ENCODE data around the gene SYK.
A peak's percentile ranks its signal among the peaks of the same experiment; 100 is the strongest.
"Not testable (repeated sequence)": the region's sequence is repeated elsewhere in the genome, so short reads cannot be mapped to it uniquely, and the experiment has no call there.

SYK gene

GRCh38 chr9:90801241-90801972 is at the start of gene SYK:
Gene SYK, plus strand, starts transcription at chr9:90801819. Its CDS starts 42,080 bp downstream, at chr9:90843899.
- Mint-ChIP-seq H3K27me3 (peaks cover 76% of the 10 kb centered on the region), H3K36me3 (ENCODE audit: low read depth) (no peaks in the 10 kb centered on the region), H3K27ac (peak within 1 kb of the TSS; percentile 73), H3K4me3 (peak within 1 kb of the TSS; percentile 77), H3K4me1 (ENCODE audit: low read depth) (peaks cover 21% of the 10 kb centered on the region), H3K9me3 (no peaks in the 10 kb centered on the region)

GRCh38 chr9:90755514-90756371 is 45.9 kb upstream of the SYK start:
- not testable (repeated sequence) for H3K4me1 Mint-ChIP-seq (ENCODE audit: low read depth); H3K36me3 Mint-ChIP-seq (ENCODE audit: low read depth); H3K9me3 Mint-ChIP-seq; H3K27ac Mint-ChIP-seq; H3K4me3 Mint-ChIP-seq; H3K27me3 Mint-ChIP-seq

- not testable (repeated sequence) for H3K27me3 Mint-ChIP-seq; H3K27ac Mint-ChIP-seq; H3K4me1 Mint-ChIP-seq (ENCODE audit: low read depth); H3K4me3 Mint-ChIP-seq; H3K9me3 Mint-ChIP-seq; H3K36me3 Mint-ChIP-seq (ENCODE audit: low read depth)
Measured at GRCh38 chr9:90760577-90760976, 41.0 kb upstream of the SYK start.

GRCh38 chr9:90766731-90767130 is 34.9 kb upstream of the SYK start:
- Mint-ChIP-seq H3K36me3 (ENCODE audit: low read depth) (peaks cover 4% of the 10 kb centered on the region), H3K9me3 (no peaks in the 10 kb centered on the region), H3K4me1 (ENCODE audit: low read depth) (peaks cover 6% of the 10 kb centered on the region), H3K4me3 (no peak overlapping the region), H3K27me3 (peaks cover 2% of the 10 kb centered on the region), H3K27ac (no peak overlapping the region)

- Mint-ChIP-seq H3K27me3 (peaks cover 4% of the 10 kb centered on the region), H3K4me3 (no peak overlapping the region), H3K9me3 (no peaks in the 10 kb centered on the region), H3K36me3 (ENCODE audit: low read depth) (peaks cover 4% of the 10 kb centered on the region), H3K27ac (no peak overlapping the region), H3K4me1 (ENCODE audit: low read depth) (peaks cover 6% of the 10 kb centered on the region)
Measured at GRCh38 chr9:90767523-90768100, 34.0 kb upstream of the SYK start.

GRCh38 chr9:90770182-90770738 is 31.4 kb upstream of the SYK start:
- Mint-ChIP-seq H3K36me3 (ENCODE audit: low read depth) (peaks cover 4% of the 10 kb centered on the region), H3K4me3 (no peak overlapping the region), H3K27me3 (peaks cover 7% of the 10 kb centered on the region), H3K9me3 (no peaks in the 10 kb centered on the region), H3K4me1 (ENCODE audit: low read depth) (peaks cover 21% of the 10 kb centered on the region), H3K27ac (no peak overlapping the region)

GRCh38 chr9:90770927-90771326 is 30.7 kb upstream of the SYK start:
- Mint-ChIP-seq H3K27me3 (peaks cover 7% of the 10 kb centered on the region), H3K36me3 (ENCODE audit: low read depth) (peaks cover 4% of the 10 kb centered on the region), H3K27ac (no peak overlapping the region), H3K4me3 (no peak overlapping the region), H3K9me3 (no peaks in the 10 kb centered on the region), H3K4me1 (ENCODE audit: low read depth) (peaks cover 21% of the 10 kb centered on the region)

GRCh38 chr9:90772386-90772785 is 29.2 kb upstream of the SYK start:
- Mint-ChIP-seq H3K9me3 (no peaks in the 10 kb centered on the region), H3K36me3 (ENCODE audit: low read depth) (no peaks in the 10 kb centered on the region), H3K4me1 (ENCODE audit: low read depth) (peaks cover 21% of the 10 kb centered on the region)

GRCh38 chr9:90773617-90774016 is 28.0 kb upstream of the SYK start:
- Mint-ChIP-seq H3K4me3 (no peak overlapping the region), H3K4me1 (ENCODE audit: low read depth) (peaks cover 21% of the 10 kb centered on the region), H3K9me3 (no peaks in the 10 kb centered on the region), H3K27me3 (peaks cover 7% of the 10 kb centered on the region), H3K27ac (no peak overlapping the region), H3K36me3 (ENCODE audit: low read depth) (no peaks in the 10 kb centered on the region)

More at GRCh38 chr9:90772386-90772785, 29.2 kb upstream of the SYK start:
- H3K27ac Mint-ChIP-seq = no peak overlapping the region
- no peak overlapping the region for H3K4me3 Mint-ChIP-seq
- peaks cover 7% of the 10 kb centered on the region for H3K27me3 Mint-ChIP-seq

GRCh38 chr9:90774071-90774470 is 27.5 kb upstream of the SYK start:
- H3K27me3 Mint-ChIP-seq = peaks cover 7% of the 10 kb centered on the region
- no peak overlapping the region for H3K27ac Mint-ChIP-seq
- H3K36me3 Mint-ChIP-seq (ENCODE audit: low read depth) = no peaks in the 10 kb centered on the region
- H3K4me3 Mint-ChIP-seq = no peak overlapping the region
- no peaks in the 10 kb centered on the region for H3K9me3 Mint-ChIP-seq
- H3K4me1 Mint-ChIP-seq (ENCODE audit: low read depth) = peaks cover 21% of the 10 kb centered on the region

GRCh38 chr9:90774682-90775081 is 26.9 kb upstream of the SYK start:
- Mint-ChIP-seq H3K36me3 (ENCODE audit: low read depth) (no peaks in the 10 kb centered on the region), H3K9me3 (no peaks in the 10 kb centered on the region), H3K4me3 (no peak overlapping the region), H3K27me3 (peaks cover 7% of the 10 kb centered on the region), H3K4me1 (ENCODE audit: low read depth) (peaks cover 21% of the 10 kb centered on the region), H3K27ac (no peak overlapping the region)

GRCh38 chr9:90775657-90776056 is 26.0 kb upstream of the SYK start:
- Mint-ChIP-seq H3K27me3 (peaks cover 7% of the 10 kb centered on the region), H3K4me1 (ENCODE audit: low read depth) (peaks cover 14% of the 10 kb centered on the region), H3K27ac (no peak overlapping the region), H3K36me3 (ENCODE audit: low read depth) (no peaks in the 10 kb centered on the region), H3K9me3 (no peaks in the 10 kb centered on the region), H3K4me3 (no peak overlapping the region)

- Mint-ChIP-seq H3K9me3 (no peaks in the 10 kb centered on the region), H3K36me3 (ENCODE audit: low read depth) (no peaks in the 10 kb centered on the region), H3K27me3 (no peaks in the 10 kb centered on the region), H3K4me3 (no peak overlapping the region), H3K27ac (no peak overlapping the region), H3K4me1 (ENCODE audit: low read depth) (peaks cover 9% of the 10 kb centered on the region)
Measured at GRCh38 chr9:90778746-90779145, 22.9 kb upstream of the SYK start.

- H3K27me3 Mint-ChIP-seq = peaks cover 4% of the 10 kb centered on the region
- no peaks in the 10 kb centered on the region for H3K4me1 Mint-ChIP-seq (ENCODE audit: low read depth)
- no peaks in the 10 kb centered on the region for H3K9me3 Mint-ChIP-seq
- H3K27ac Mint-ChIP-seq = no peak overlapping the region
- no peak overlapping the region for H3K4me3 Mint-ChIP-seq
- no peaks in the 10 kb centered on the region for H3K36me3 Mint-ChIP-seq (ENCODE audit: low read depth)
Measured at GRCh38 chr9:90783552-90783951, 18.1 kb upstream of the SYK start.

GRCh38 chr9:90783964-90784363 is 17.7 kb upstream of the SYK start:
- Mint-ChIP-seq H3K27ac (no peak overlapping the region), H3K4me1 (ENCODE audit: low read depth) (no peaks in the 10 kb centered on the region)

More at GRCh38 chr9:90783964-90784363, 17.7 kb upstream of the SYK start:
- Mint-ChIP-seq H3K9me3 (no peaks in the 10 kb centered on the region), H3K36me3 (ENCODE audit: low read depth) (no peaks in the 10 kb centered on the region), H3K4me3 (no peak overlapping the region), H3K27me3 (peaks cover 4% of the 10 kb centered on the region)

All from stimulated activated naive CD8-positive, alpha-beta T cell treated with anti-CD3 and anti-CD28 coated beads, Interleukin-15, Interleukin-2, amounts not matched to agents 100 ng/mL and 50 ng/mL, for 24 hours (primary cell).